ENCODE data around the gene MCCD1. TPM values are rescaled to one million over a fixed set of nuclear protein-coding genes. Genes with fewer than 3 reads are reported as not detected.

The MCCD1 gene
- polyA plus RNA-seq, 3 donors: 13.5 to 19.2 (median 17.9) TPM

- no peak for DNase-seq (ENCODE audit: extremely low read depth in 1 of 11, low read depth in 9 of 11, low spot score in 4 of 11)
These were observed 48.3 kb downstream of the MCCD1 start for GRCh38 chr6:31576897-31577578.

GRCh38 chr6:31577579-31577966 is 48.8 kb downstream of the MCCD1 start:
- DNase-seq (ENCODE audit: extremely low read depth in 1 of 11, low read depth in 9 of 11, low spot score in 4 of 11): no peak

- DNase-seq (ENCODE audit: extremely low read depth in 1 of 11, low read depth in 9 of 11, low spot score in 4 of 11): no peak
These were observed 49.7 kb downstream of the MCCD1 start for GRCh38 chr6:31578184-31579118.

- no peak for DNase-seq (ENCODE audit: extremely low read depth in 1 of 11, low read depth in 9 of 11, low spot score in 4 of 11)
These were observed 50.4 kb downstream of the MCCD1 start for GRCh38 chr6:31579119-31579505.

Other genes starting within 250 kb of the MCCD1 start
- 100 to 1,000 TPM; 101 to 166 (median 145) TPM for gene HLA-B, start 171.8 kb upstream of the MCCD1 start, polyA plus RNA-seq (ENCODE audit: insufficient read length in 3 of 3)
- 10 to 100 TPM in 1 of 3 donors, 1 to 10 TPM in 2; 5.7 to 10.9 (median 7.3) TPM for gene MICA, start 125.4 kb upstream of the MCCD1 start, polyA plus RNA-seq (ENCODE audit: insufficient read length in 3 of 3)
- 1 to 10 TPM; 1.4 to 1.8 (median 1.5) TPM for gene MICB, start 30.8 kb upstream of the MCCD1 start, polyA plus RNA-seq (ENCODE audit: insufficient read length in 3 of 3)
- 100 to 1,000 TPM; 573 to 689 (median 586) TPM for gene DDX39B, start 13.0 kb downstream of the MCCD1 start, polyA plus RNA-seq (ENCODE audit: insufficient read length in 3 of 3)
- gene ATP6V1G2, start 17.6 kb downstream of the MCCD1 start, polyA plus RNA-seq (ENCODE audit: insufficient read length in 3 of 3): 10 to 100 TPM in 2 of 3 donors, 1 to 10 TPM in 1; 5.9 to 11.5 (median 11.0) TPM
- gene NFKBIL1, start 18.6 kb downstream of the MCCD1 start, polyA plus RNA-seq (ENCODE audit: insufficient read length in 3 of 3): 10 to 100 TPM; 17.0 to 28.4 (median 27.7) TPM
- under 1 TPM; 0.26 to 0.43 (median 0.33) TPM for gene LTA, start 43.3 kb downstream of the MCCD1 start, polyA plus RNA-seq (ENCODE audit: insufficient read length in 3 of 3)
- gene TNF, start 46.6 kb downstream of the MCCD1 start, polyA plus RNA-seq (ENCODE audit: insufficient read length in 3 of 3): under 1 TPM; 0.18 to 0.40 (median 0.24) TPM
- gene LTB, start 53.5 kb downstream of the MCCD1 start, polyA plus RNA-seq (ENCODE audit: insufficient read length in 3 of 3): 1 to 10 TPM in 2 of 3 donors, under 1 TPM in 1; 0.53 to 2.3 (median 2.2) TPM
- gene LST1, start 57.3 kb downstream of the MCCD1 start, polyA plus RNA-seq (ENCODE audit: insufficient read length in 3 of 3): 1 to 10 TPM; 4.4 to 6.5 (median 6.3) TPM
- gene NCR3, start 64.0 kb downstream of the MCCD1 start, polyA plus RNA-seq (ENCODE audit: insufficient read length in 3 of 3): under 1 TPM in 2 of 3 donors, not detected in 1; 0.19 TPM
- 10 to 100 TPM; 63.3 to 80.6 (median 78.2) TPM for gene AIF1, start 86.3 kb downstream of the MCCD1 start, polyA plus RNA-seq (ENCODE audit: insufficient read length in 3 of 3)
- gene PRRC2A, start 91.8 kb downstream of the MCCD1 start, polyA plus RNA-seq (ENCODE audit: insufficient read length in 3 of 3): 100 to 1,000 TPM; 161 to 211 (median 207) TPM
- gene BAG6, start 123.7 kb downstream of the MCCD1 start, polyA plus RNA-seq (ENCODE audit: insufficient read length in 3 of 3): 100 to 1,000 TPM; 243 to 263 (median 257) TPM
- 100 to 1,000 TPM; 105 to 114 (median 110) TPM for gene APOM, start 126.9 kb downstream of the MCCD1 start, polyA plus RNA-seq (ENCODE audit: insufficient read length in 3 of 3)
- 10 to 100 TPM; 17.3 to 22.9 (median 18.4) TPM for gene C6orf47, start 131.8 kb downstream of the MCCD1 start, polyA plus RNA-seq (ENCODE audit: insufficient read length in 3 of 3)
- 10 to 100 TPM; 28.1 to 33.1 (median 29.9) TPM for gene GPANK1, start 136.0 kb downstream of the MCCD1 start, polyA plus RNA-seq (ENCODE audit: insufficient read length in 3 of 3)
- gene CSNK2B, start 137.1 kb downstream of the MCCD1 start, polyA plus RNA-seq (ENCODE audit: insufficient read length in 3 of 3): 100 to 1,000 TPM; 232 to 252 (median 246) TPM
- 10 to 100 TPM; 22.8 to 30.6 (median 25.3) TPM for gene LY6G5B, start 141.0 kb downstream of the MCCD1 start, polyA plus RNA-seq (ENCODE audit: insufficient read length in 3 of 3)
- gene LY6G5C, start 152.1 kb downstream of the MCCD1 start, polyA plus RNA-seq (ENCODE audit: insufficient read length in 3 of 3): 1 to 10 TPM; 2.4 to 3.5 (median 3.4) TPM
- gene ABHD16A, start 174.4 kb downstream of the MCCD1 start, polyA plus RNA-seq (ENCODE audit: insufficient read length in 3 of 3): 10 to 100 TPM; 52.4 to 70.9 (median 61.6) TPM
- gene LY6G6F, start 177.9 kb downstream of the MCCD1 start, polyA plus RNA-seq (ENCODE audit: insufficient read length in 3 of 3): 1 to 10 TPM in 1 of 3 donors, under 1 TPM in 2; 0.44 to 1.2 (median 0.73) TPM
- under 1 TPM in 1 of 3 donors, not detected in 2; 0.20 TPM for gene LY6G6D, start 186.4 kb downstream of the MCCD1 start, polyA plus RNA-seq (ENCODE audit: insufficient read length in 3 of 3)
- under 1 TPM in 2 of 3 donors, not detected in 1; 0.26 to 0.41 TPM for gene LY6G6C, start 192.8 kb downstream of the MCCD1 start, polyA plus RNA-seq (ENCODE audit: insufficient read length in 3 of 3)
- 1 to 10 TPM; 1.6 TPM for gene MPIG6B, start 194.4 kb downstream of the MCCD1 start, polyA plus RNA-seq (ENCODE audit: insufficient read length in 3 of 3)
- gene DDAH2, start 200.3 kb downstream of the MCCD1 start, polyA plus RNA-seq (ENCODE audit: insufficient read length in 3 of 3): 100 to 1,000 TPM; 152 to 237 (median 188) TPM
- 100 to 1,000 TPM; 268 to 296 (median 292) TPM for gene CLIC1, start 207.6 kb downstream of the MCCD1 start, polyA plus RNA-seq (ENCODE audit: insufficient read length in 3 of 3)
- gene MSH5, start 211.0 kb downstream of the MCCD1 start, polyA plus RNA-seq (ENCODE audit: insufficient read length in 3 of 3): 10 to 100 TPM; 21.4 to 59.0 (median 22.1) TPM
- gene SAPCD1, start 233.7 kb downstream of the MCCD1 start, polyA plus RNA-seq (ENCODE audit: insufficient read length in 3 of 3): 10 to 100 TPM in 2 of 3 donors, 1 to 10 TPM in 1; 6.8 to 17.2 (median 10.0) TPM
- 10 to 100 TPM in 1 of 3 donors, 1 to 10 TPM in 2; 7.3 to 13.9 (median 8.5) TPM for gene VWA7, start 248.4 kb downstream of the MCCD1 start, polyA plus RNA-seq (ENCODE audit: insufficient read length in 3 of 3)